HCT116 (cell line): ENCODE results near the gene BEST4. TPM values are rescaled to one million over a fixed set of nuclear protein-coding genes. Genes with fewer than 3 reads are reported as not detected.

Source experiments
- ATAC-seq: fragments of 200-7000 bp; cut with Tn5 transposase; 2 replicates; pipeline ENCODE4 v1.9.1; 2020; ENCODE audit warnings: mild to moderate bottlenecking, moderate library complexity
- BruUV-seq: library from RNA; stranded (reverse); fragments of 400-500 nt; replicated peaks from 2 replicates; lab custom pipeline; 2021; lab: Mats Ljungman, UMichigan
- CTCF ChIA-PET: fragments of 300-600 bp; sonication (Branson Sonifier 250); formaldehyde crosslinking; loops from one replicate; lab custom pipeline; 2021; ENCODE audit warnings: antibody characterized with exemption; lab: Charles Lee
- POLR2A ChIA-PET: fragments of 300-600, 350-600 bp; sonication (Branson Sonifier 250); formaldehyde crosslinking; loops from one replicate; lab custom pipeline; 2021; ENCODE audit warnings: antibody characterized with exemption; lab: Charles Lee
- RAD21 ChIA-PET, 2 experiments: fragments of 300-600 bp; sonication (Branson Sonifier 250); formaldehyde crosslinking; loops; one replicate each; lab custom pipeline; 2023; ENCODE audit warnings: low total read pairs in 2 of 2; ENCODE audit not compliant: uncharacterized antibody in 2 of 2, unreplicated experiment in 2 of 2, low non-redundant PET in 1 of 2; lab: Charles Lee
- DNase-seq: peaks from one replicate; pipeline ENCODE4 v3.0.0-alpha.2; 2010; ENCODE audit warnings: low read depth, low spot score
- H2AFZ ChIP-seq: fragments of 200-600 bp; shearing (Covaris generic), sonication (generic); 2 replicates; pipeline ENCODE4 v1.6.1; 2017; ENCODE audit warnings: low read depth, mixed run types, mixed read lengths, antibody characterized with exemption, low read length; ENCODE audit not compliant: poor library complexity, severe bottlenecking
- H3K27ac ChIP-seq: 2 replicates; pipeline ENCODE4 v1.5.1; 2012; ENCODE audit warnings: low read depth, low read length
- H3K27me3 ChIP-seq: fragments of 200-600 bp; sonication (generic); 2 replicates; pipeline ENCODE4 v1.6.1; 2016; ENCODE audit warnings: mixed run types, low read length, mixed read lengths; ENCODE audit not compliant: insufficient read depth
- H3K36me3 ChIP-seq, 2 experiments: fragments of 200-500 bp in 1 of 2; fragments of 200-600 bp in 1 of 2; sonication (Bioruptor generic) in 1 of 2; sonication (generic) in 1 of 2; 2 replicates each; pipeline versions ENCODE4 v1.5.1 to v1.6.1; 2014 to 2016; ENCODE audit warnings: low read length in 2 of 2, inconsistent platforms in 1 of 2, mixed read lengths in 1 of 2, mixed run types in 1 of 2; ENCODE audit not compliant: insufficient read depth in 2 of 2, control insufficient read depth in 1 of 2
- H3K4me1 ChIP-seq, 2 experiments: fragments of 200-600 bp in 1 of 2; sonication (generic) in 1 of 2; 2 replicates each; pipeline versions ENCODE4 v1.5.1 to v1.6.1; 2012 to 2017; ENCODE audit warnings: low read length in 2 of 2, inconsistent platforms in 1 of 2, mild to moderate bottlenecking in 1 of 2, mixed read lengths in 1 of 2, mixed run types in 1 of 2, moderate library complexity in 1 of 2; ENCODE audit not compliant: insufficient read depth in 2 of 2, control insufficient read depth in 1 of 2
- H3K4me2 ChIP-seq: fragments of 200-600 bp; sonication (generic); 2 replicates; pipeline ENCODE4 v1.6.1; 2017; ENCODE audit warnings: mixed run types, low read length, mixed read lengths
- H3K4me3 ChIP-seq, 2 experiments: fragments of 200-600 bp in 1 of 2; sonication (generic) in 1 of 2; replicated peaks in 1 of 2; 2 replicates each; pipeline ENCODE4 v1.5.1; 2011 to 2016; ENCODE audit warnings: low read length in 2 of 2, control low read depth in 1 of 2, low read depth in 1 of 2, mild to moderate bottlenecking in 1 of 2, mixed read lengths in 1 of 2, mixed run types in 1 of 2
- H3K79me2 ChIP-seq: fragments of 200-600 bp; sonication (generic); 2 replicates; pipeline ENCODE4 v1.6.1; 2017; ENCODE audit warnings: mild to moderate bottlenecking, mixed run types, low read length, moderate library complexity, mixed read lengths; ENCODE audit not compliant: insufficient read depth
- H3K9ac ChIP-seq: fragments of 200-600 bp; sonication (generic); 2 replicates; pipeline ENCODE4 v1.6.1; 2016; ENCODE audit warnings: low read length, mixed read lengths
- H3K9me2 ChIP-seq: fragments of 200-600 bp; sonication (generic), shearing (Covaris generic); 2 replicates; pipeline ENCODE4 v1.6.1; 2017; ENCODE audit warnings: mixed run types, mild to moderate bottlenecking, moderate library complexity; ENCODE audit not compliant: insufficient read depth
- H3K9me3 ChIP-seq, 2 experiments: fragments of 200-500 bp in 1 of 2; fragments of 200-600 bp in 1 of 2; sonication (Bioruptor generic) in 1 of 2; sonication (generic) in 1 of 2; 2 replicates each; pipeline ENCODE4 v1.6.1; 2014 to 2017; ENCODE audit warnings: low read length in 2 of 2, mixed read lengths in 2 of 2, inconsistent platforms in 1 of 2, low read depth in 1 of 2, mild to moderate bottlenecking in 1 of 2, mixed run types in 1 of 2, moderate library complexity in 1 of 2; ENCODE audit not compliant: control insufficient read depth in 1 of 2, insufficient read depth in 1 of 2
- H4K20me1 ChIP-seq: fragments of 200-600 bp; sonication (generic), shearing (Covaris generic); 2 replicates; pipeline ENCODE4 v1.6.1; 2017; ENCODE audit warnings: mixed run types, mild to moderate bottlenecking, moderate library complexity; ENCODE audit not compliant: insufficient read depth
- POLR2AphosphoS5 ChIP-seq: IDR thresholded peaks from 2 replicates; pipeline ENCODE4 v1.6.1; 2011; ENCODE audit warnings: mild to moderate bottlenecking, low read depth, low read length, moderate library complexity
- RAD21 ChIP-seq: IDR thresholded peaks from 2 replicates; pipeline ENCODE4 v1.6.1; 2012; ENCODE audit warnings: low read depth, mild to moderate bottlenecking
- SRF ChIP-seq: IDR thresholded peaks from 2 replicates; pipeline ENCODE4 v1.6.1; 2012; ENCODE audit warnings: low read depth
- TCF7L2 ChIP-seq: IDR thresholded peaks from 2 replicates; pipeline ENCODE4 v1.7.0; 2011; ENCODE audit warnings: borderline replicate concordance, inconsistent platforms; ENCODE audit not compliant: insufficient read depth, insufficient read length; ENCODE audit errors: extremely low read depth
- YY1 ChIP-seq: IDR thresholded peaks from 2 replicates; pipeline ENCODE4 v1.6.1; 2011; ENCODE audit warnings: low read length, low read depth, moderate library complexity, mild to moderate bottlenecking; ENCODE audit not compliant: insufficient replicate concordance; ENCODE audit errors: extremely low read depth
- intact Hi-C: fragments of 100-400 bp; cut with micrococcal nuclease; formaldehyde crosslinking; loops from 2 replicates; pipeline ENCODE4 v1.10.0; 2022
- total RNA-seq: library from RNA; stranded (reverse); gene quantifications from one replicate; pipeline ENCODE4 v1.2.1, GENCODE V29; 2021; ENCODE audit not compliant: unreplicated experiment
- TF ChIP-seq, protein P1 (sequence below): IDR thresholded peaks from 2 replicates; pipeline ENCODE4 v1.6.1; 2012
- TF ChIP-seq, protein P2 (sequence below): IDR thresholded peaks from 2 replicates; pipeline ENCODE4 v1.6.1; 2012

BEST4 gene
- total RNA-seq, 1 experiment from 2014 or later, result 0.52 TPM

DNA sequence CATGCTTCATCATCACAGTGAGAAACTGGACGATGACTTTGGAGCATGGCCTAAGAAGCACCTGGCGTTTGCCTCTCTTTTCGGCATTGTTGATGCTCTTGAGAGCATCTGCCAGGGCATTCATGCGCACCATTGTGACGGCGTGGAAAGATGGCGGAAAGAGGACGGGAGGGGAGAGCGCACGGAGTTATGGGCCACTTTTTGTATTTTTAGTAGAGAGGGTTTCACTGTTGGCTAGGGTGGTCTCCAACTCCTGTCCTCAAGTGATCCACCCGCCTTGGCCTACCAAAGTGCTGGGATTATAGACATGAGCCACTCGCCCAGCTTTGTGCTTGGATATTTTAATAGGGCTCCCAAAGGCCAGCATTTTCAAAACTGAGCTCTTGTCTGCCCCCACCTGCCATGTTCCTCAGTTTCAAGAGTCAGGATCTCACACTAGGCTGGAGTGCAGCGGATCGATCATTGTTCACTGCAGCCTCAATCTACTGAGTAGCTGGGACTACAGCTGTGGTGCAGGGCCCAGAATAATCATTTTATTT, 7.3 kb downstream of the BEST4 start:
- Histone ChIP-seq H3K4me2 (no peak overlapping the region), H3K79me2 (peaks cover 34% of the 10 kb centered on the region), H2AFZ (no peak overlapping the region), H3K36me3 (peaks cover 28 to 49% of the 10 kb centered on the region in 2 experiments), H3K9ac (no peak overlapping the region), H4K20me1 (peaks cover 18% of the 10 kb centered on the region; the same call in 1 of the 2 replicates), H3K4me1 (peaks cover 10 to 19% of the 10 kb centered on the region in 2 experiments), H3K9me3 (no peaks in the 10 kb centered on the region), H3K27ac (no peak overlapping the region), H3K9me2 (no peaks in the 10 kb centered on the region), H3K27me3 (no peaks in the 10 kb centered on the region), H3K4me3 (no peak overlapping the region)
- no peak for DNase-seq
- TF ChIP-seq POLR2AphosphoS5 (peak; percentile 51), SRF (no peak), TCF7L2 (no peak)
- BruUV-seq, result no TSS peak
- ChIA-PET CTCF (interaction anchor here (0.6 to 1.1 kb wide), 3 partner anchors 13 to 232 kb away, joined by 3 to 4 read pairs (median 4); no protein-coding TSS in a partner anchor), POLR2A (interaction anchor here (0.8 to 2.0 kb wide), 7 partner anchors 10 to 59 kb away, joined by 3 to 13 read pairs (median 5); partner anchors contain the start of gene PLK3), RAD21 (interaction anchor here in 1 of 2 experiments (1.1 kb wide), 1 partner anchor 13 kb away, joined by 3 read pairs; no protein-coding TSS in a partner anchor)
- intact Hi-C loops, result no loop called here
- peak; percentile 28 for ATAC-seq

DNA sequence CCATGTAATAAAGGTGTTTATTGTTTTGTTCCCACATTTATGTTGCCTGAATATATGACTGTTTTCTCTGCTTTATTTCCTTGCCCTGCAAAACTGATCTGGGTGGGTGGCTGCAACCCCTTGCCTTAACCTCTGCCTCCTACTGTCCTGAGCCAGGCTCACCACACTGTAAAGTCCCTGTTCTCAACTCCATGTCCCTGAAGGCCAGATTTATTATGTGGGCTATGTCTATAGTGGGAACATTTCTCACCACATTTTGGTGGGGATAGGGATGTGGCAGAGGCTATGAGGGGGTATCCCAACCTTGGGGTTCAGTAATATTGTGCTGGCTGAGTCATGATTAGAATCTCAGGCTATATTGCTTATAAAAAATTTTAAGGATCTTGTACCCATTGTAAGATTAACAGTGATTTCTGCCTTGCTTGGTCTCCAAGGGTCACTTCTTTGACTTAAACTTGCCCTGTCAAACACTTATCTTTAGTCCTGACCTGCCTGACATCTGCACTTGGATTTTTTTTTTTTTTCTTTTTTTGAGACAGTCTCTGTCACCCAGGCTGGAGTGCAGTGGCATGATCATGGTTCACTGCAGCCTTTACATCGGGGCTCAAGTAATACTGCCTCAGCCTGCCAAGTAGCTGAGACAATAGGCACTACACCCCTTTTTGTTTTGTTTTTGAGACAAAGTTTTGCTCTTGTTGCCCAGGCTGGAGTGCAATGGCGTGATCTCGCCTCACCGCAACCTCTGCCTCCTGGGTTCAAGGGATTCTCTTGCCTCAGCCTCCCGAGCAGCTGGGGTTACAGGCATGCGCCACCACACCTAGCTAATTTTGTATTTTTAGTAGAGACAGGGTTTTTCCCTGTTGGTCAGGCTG, 9.0 kb downstream of the BEST4 start:
- H3K27me3 ChIP-seq, result no peaks in the 10 kb centered on the region
- H4K20me1 ChIP-seq, result peaks cover 18% of the 10 kb centered on the region; the same call in 1 of the 2 replicates
- H2AFZ ChIP-seq, result no peak overlapping the region
- H3K4me1 ChIP-seq, result peaks cover 10 to 24% of the 10 kb centered on the region in 2 experiments
- TF ChIP-seq RAD21 (no peak), SRF (no peak), YY1 (no peak), POLR2AphosphoS5 (no peak; the same call in 1 of the 2 replicates), TCF7L2 (no peak)
- TF ChIP-seq, protein P1, sequence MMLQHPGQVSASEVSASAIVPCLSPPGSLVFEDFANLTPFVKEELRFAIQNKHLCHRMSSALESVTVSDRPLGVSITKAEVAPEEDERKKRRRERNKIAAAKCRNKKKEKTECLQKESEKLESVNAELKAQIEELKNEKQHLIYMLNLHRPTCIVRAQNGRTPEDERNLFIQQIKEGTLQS, result no peak
- TF ChIP-seq, protein P2, sequence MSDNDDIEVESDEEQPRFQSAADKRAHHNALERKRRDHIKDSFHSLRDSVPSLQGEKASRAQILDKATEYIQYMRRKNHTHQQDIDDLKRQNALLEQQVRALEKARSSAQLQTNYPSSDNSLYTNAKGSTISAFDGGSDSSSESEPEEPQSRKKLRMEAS, result 0 out of 2 replicates have a peak, but pooled peaks have one; percentile 10
- DNase-seq (no peak), ATAC-seq (no peak)
- no peak overlapping the region for H3K4me2 ChIP-seq
- ChIA-PET CTCF (interaction anchor here (0.8 kb wide), 1 partner anchor 9 kb away, joined by 3 read pairs; the partner anchor contains the start of gene BEST4), POLR2A (interaction anchor here (0.9 kb wide), 1 partner anchor 58 kb away, joined by 5 read pairs; no protein-coding TSS in a partner anchor), RAD21 (no interaction called here)
- intact Hi-C loops, result no loop called here
- no peaks in the 10 kb centered on the region for H3K9me2 ChIP-seq
- H3K79me2 ChIP-seq, result peaks cover 43% of the 10 kb centered on the region
- BruUV-seq, result no TSS peak
- H3K27ac ChIP-seq, result no peak overlapping the region; the same call in 1 of the 2 replicates
- H3K36me3 ChIP-seq, result peaks cover 28 to 49% of the 10 kb centered on the region in 2 experiments
- H3K4me3 ChIP-seq, result no peak overlapping the region
- H3K9me3 ChIP-seq, result no peaks in the 10 kb centered on the region
- H3K9ac ChIP-seq, result no peak overlapping the region
